ENCODE data around the gene MAP6.

DNA sequence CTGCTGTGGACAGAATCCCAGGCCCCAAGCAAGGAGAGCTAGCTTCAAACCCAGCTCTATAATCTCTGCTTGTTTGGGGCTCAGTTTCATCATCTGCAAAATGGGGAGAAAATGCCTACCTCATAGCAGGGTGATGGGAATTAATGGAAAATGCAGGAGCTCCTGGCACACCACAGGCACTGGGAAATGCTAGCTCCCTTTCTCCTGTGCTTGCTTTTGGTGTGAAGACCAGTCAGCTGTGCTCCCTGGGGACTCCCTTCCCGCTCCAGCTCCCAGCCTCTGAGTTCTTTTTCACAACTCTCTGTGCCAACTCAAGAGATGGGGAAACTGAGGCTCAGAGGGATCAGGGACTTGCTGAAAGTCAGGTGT, 115.0 kb downstream of the MAP6 start:
- TF ChIP-seq POLR2AphosphoS5 (IDR thresholded peaks at IDR 0.05; ENCODE audit: control insufficient read depth, insufficient read depth, low read depth, low read length) = no peak
- no peak for TF ChIP-seq SRF (CRISPR knock-in tag; IDR thresholded peaks at IDR 0.05)
- TF ChIP-seq, protein P1, sequence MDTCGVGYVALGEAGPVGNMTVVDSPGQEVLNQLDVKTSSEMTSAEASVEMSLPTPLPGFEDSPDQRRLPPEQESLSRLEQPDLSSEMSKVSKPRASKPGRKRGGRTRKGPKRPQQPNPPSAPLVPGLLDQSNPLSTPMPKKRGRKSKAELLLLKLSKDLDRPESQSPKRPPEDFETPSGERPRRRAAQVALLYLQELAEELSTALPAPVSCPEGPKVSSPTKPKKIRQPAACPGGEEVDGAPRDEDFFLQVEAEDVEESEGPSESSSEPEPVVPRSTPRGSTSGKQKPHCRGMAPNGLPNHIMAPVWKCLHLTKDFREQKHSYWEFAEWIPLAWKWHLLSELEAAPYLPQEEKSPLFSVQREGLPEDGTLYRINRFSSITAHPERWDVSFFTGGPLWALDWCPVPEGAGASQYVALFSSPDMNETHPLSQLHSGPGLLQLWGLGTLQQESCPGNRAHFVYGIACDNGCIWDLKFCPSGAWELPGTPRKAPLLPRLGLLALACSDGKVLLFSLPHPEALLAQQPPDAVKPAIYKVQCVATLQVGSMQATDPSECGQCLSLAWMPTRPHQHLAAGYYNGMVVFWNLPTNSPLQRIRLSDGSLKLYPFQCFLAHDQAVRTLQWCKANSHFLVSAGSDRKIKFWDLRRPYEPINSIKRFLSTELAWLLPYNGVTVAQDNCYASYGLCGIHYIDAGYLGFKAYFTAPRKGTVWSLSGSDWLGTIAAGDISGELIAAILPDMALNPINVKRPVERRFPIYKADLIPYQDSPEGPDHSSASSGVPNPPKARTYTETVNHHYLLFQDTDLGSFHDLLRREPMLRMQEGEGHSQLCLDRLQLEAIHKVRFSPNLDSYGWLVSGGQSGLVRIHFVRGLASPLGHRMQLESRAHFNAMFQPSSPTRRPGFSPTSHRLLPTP (IDR thresholded peaks at IDR 0.05; ENCODE audit: borderline replicate concordance, extremely low read depth, insufficient read length) = no peak
- TF ChIP-seq ATF1 (CRISPR knock-in tag; IDR thresholded peaks at IDR 0.05) = no peak
- TF ChIP-seq ATF1 (tag; IDR thresholded peaks at IDR 0.05) = no peak

All from K562 (cell line).